DND-41 (cell line): ENCODE data around the gene DALRD3.

ENCODE experiments used
- CTCF ChIP-seq: IDR thresholded peaks from 2 replicates; pipeline ENCODE4 v1.5.1; 2012; ENCODE audit warnings: borderline replicate concordance, low read length, moderate library complexity, mild to moderate bottlenecking; ENCODE audit not compliant: poor library complexity, severe bottlenecking; ENCODE audit errors: extremely low read depth
- EZH2 ChIP-seq: IDR thresholded peaks from 3 replicates; pipeline ENCODE4 v1.6.1; 2012; ENCODE audit warnings: borderline replicate concordance, low read depth, mild to moderate bottlenecking, moderate library complexity, low read length, inconsistent platforms; ENCODE audit not compliant: severe bottlenecking

GRCh38 chr3:48991851-48992545, 26.4 kb downstream of the DALRD3 start:
- TF ChIP-seq CTCF: no peak
- no peak for TF ChIP-seq EZH2
